CD4-positive, alpha-beta T cell treated with Interleukin-17A for 1 hour (primary cell): ENCODE data around the gene PVRIG.
"Not testable (repeated sequence)": the region's sequence is repeated elsewhere in the genome, so short reads cannot be mapped to it uniquely, and the experiment has no call there.

Experiments
- DNase-seq: peaks from one replicate; pipeline ENCODE4 v3.0.0-alpha.2; 2020

The PVRIG gene

GRCh38 chr7:100243385-100243784 is 23.6 kb downstream of the PVRIG start:
- DNase-seq: peak; percentile 39

- DNase-seq: not testable (repeated sequence)
Observed at GRCh38 chr7:100244988-100245605, 25.3 kb downstream of the PVRIG start.

GRCh38 chr7:100246121-100246864 is 26.5 kb downstream of the PVRIG start:
- not testable (repeated sequence) for DNase-seq

GRCh38 chr7:100246865-100247137 is 27.1 kb downstream of the PVRIG start:
- DNase-seq: not testable (repeated sequence)

GRCh38 chr7:100247152-100247757 is 27.5 kb downstream of the PVRIG start:
- no peak for DNase-seq

GRCh38 chr7:100248483-100248882 is 28.7 kb downstream of the PVRIG start:
- no peak for DNase-seq

GRCh38 chr7:100257017-100257416 is 37.3 kb downstream of the PVRIG start:
- no peak for DNase-seq

- DNase-seq: not testable (repeated sequence)
Observed at GRCh38 chr7:100259984-100260383, 40.2 kb downstream of the PVRIG start.

- not testable (repeated sequence) for DNase-seq
Observed at GRCh38 chr7:100262896-100263295, 43.1 kb downstream of the PVRIG start.

- DNase-seq: not testable (repeated sequence)
Observed at GRCh38 chr7:100264223-100264622, 44.5 kb downstream of the PVRIG start.

- not testable (repeated sequence) for DNase-seq
Observed at GRCh38 chr7:100264669-100265165, 45.0 kb downstream of the PVRIG start.

- not testable (repeated sequence) for DNase-seq
Observed at GRCh38 chr7:100265851-100266250, 46.1 kb downstream of the PVRIG start.

- no peak for DNase-seq
Observed at GRCh38 chr7:100266576-100267354, 47.0 kb downstream of the PVRIG start.

- DNase-seq: no peak
Observed at GRCh38 chr7:100267648-100268047, 47.9 kb downstream of the PVRIG start.

GRCh38 chr7:100268882-100269281 is 49.1 kb downstream of the PVRIG start:
- not testable (repeated sequence) for DNase-seq

GRCh38 chr7:100269306-100270045 is 49.7 kb downstream of the PVRIG start:
- not testable (repeated sequence) for DNase-seq

- DNase-seq: not testable (repeated sequence)
Observed at GRCh38 chr7:100270046-100270918, 50.5 kb downstream of the PVRIG start.
